ENCODE measurements around the gene WDR7.

Gene WDR7

GRCh38 chr18:56959120-56959519, 308.0 kb downstream of the WDR7 start:
- H3K27me3 ChIP-seq (ENCODE audit: control insufficient read depth, insufficient read depth, low read length), result no peaks in the 10 kb centered on the region
- H3K4me3 ChIP-seq (ENCODE audit: low read depth, low read length), result no peak overlapping the region
- no peaks in the 10 kb centered on the region for H3K36me3 ChIP-seq (ENCODE audit: control insufficient read depth, insufficient read depth, low read length)
- no peak overlapping the region for H3K9ac ChIP-seq (ENCODE audit: low read length)
- 0 out of 2 replicates have a peak, but pooled peaks cover 11% of the 10 kb centered on the region for H3K4me1 ChIP-seq (ENCODE audit: control insufficient read depth, insufficient read depth, low read length)
- H3K27ac ChIP-seq (ENCODE audit: low read depth, low read length), result no peak overlapping the region
- no peaks in the 10 kb centered on the region for H3K9me3 ChIP-seq (ENCODE audit: control insufficient read depth, insufficient read depth, low read depth, low read length)

- Histone ChIP-seq H3K27me3 (ENCODE audit: control insufficient read depth, insufficient read depth, low read length) (no peaks in the 10 kb centered on the region), H3K27ac (ENCODE audit: low read depth, low read length) (no peak overlapping the region), H3K4me3 (ENCODE audit: low read depth, low read length) (no peak overlapping the region), H3K36me3 (ENCODE audit: control insufficient read depth, insufficient read depth, low read length) (no peaks in the 10 kb centered on the region), H3K9ac (ENCODE audit: low read length) (no peak overlapping the region), H3K9me3 (ENCODE audit: control insufficient read depth, insufficient read depth, low read depth, low read length) (no peaks in the 10 kb centered on the region), H3K4me1 (ENCODE audit: control insufficient read depth, insufficient read depth, low read length) (peaks cover 19% of the 10 kb centered on the region)
These were observed 311.2 kb downstream of the WDR7 start for GRCh38 chr18:56962322-56962721.

- no peaks in the 10 kb centered on the region for H3K9me3 ChIP-seq (ENCODE audit: control insufficient read depth, insufficient read depth, low read depth, low read length)
- no peak overlapping the region for H3K9ac ChIP-seq (ENCODE audit: low read length)
- no peak overlapping the region for H3K4me3 ChIP-seq (ENCODE audit: low read depth, low read length)
- no peak overlapping the region for H3K27ac ChIP-seq (ENCODE audit: low read depth, low read length)
- H3K27me3 ChIP-seq (ENCODE audit: control insufficient read depth, insufficient read depth, low read length), result no peaks in the 10 kb centered on the region
- peaks cover 10% of the 10 kb centered on the region for H3K4me1 ChIP-seq (ENCODE audit: control insufficient read depth, insufficient read depth, low read length)
- H3K36me3 ChIP-seq (ENCODE audit: control insufficient read depth, insufficient read depth, low read length), result no peaks in the 10 kb centered on the region
These were observed 315.9 kb downstream of the WDR7 start for GRCh38 chr18:56967035-56967434.

GRCh38 chr18:56973487-56973886, 322.3 kb downstream of the WDR7 start:
- Histone ChIP-seq H3K9ac (ENCODE audit: low read length) (no peak overlapping the region), H3K9me3 (ENCODE audit: control insufficient read depth, insufficient read depth, low read depth, low read length) (no peaks in the 10 kb centered on the region), H3K4me1 (ENCODE audit: control insufficient read depth, insufficient read depth, low read length) (peaks cover 5% of the 10 kb centered on the region; the same call in 1 of the 2 replicates), H3K27ac (ENCODE audit: low read depth, low read length) (no peak overlapping the region), H3K27me3 (ENCODE audit: control insufficient read depth, insufficient read depth, low read length) (no peaks in the 10 kb centered on the region), H3K36me3 (ENCODE audit: control insufficient read depth, insufficient read depth, low read length) (no peaks in the 10 kb centered on the region), H3K4me3 (ENCODE audit: low read depth, low read length) (no peak overlapping the region)

GRCh38 chr18:56974141-56974540, 323.0 kb downstream of the WDR7 start:
- no peaks in the 10 kb centered on the region for H3K27me3 ChIP-seq (ENCODE audit: control insufficient read depth, insufficient read depth, low read length)
- no peak overlapping the region for H3K9ac ChIP-seq (ENCODE audit: low read length)

GRCh38 chr18:56975276-56975675, 324.1 kb downstream of the WDR7 start:
- Histone ChIP-seq H3K36me3 (ENCODE audit: control insufficient read depth, insufficient read depth, low read length) (no peaks in the 10 kb centered on the region), H3K27ac (ENCODE audit: low read depth, low read length) (no peak overlapping the region), H3K4me1 (ENCODE audit: control insufficient read depth, insufficient read depth, low read length) (peaks cover 5% of the 10 kb centered on the region; the same call in 1 of the 2 replicates), H3K4me3 (ENCODE audit: low read depth, low read length) (no peak overlapping the region), H3K9me3 (ENCODE audit: control insufficient read depth, insufficient read depth, low read depth, low read length) (no peaks in the 10 kb centered on the region), H3K9ac (ENCODE audit: low read length) (no peak overlapping the region), H3K27me3 (ENCODE audit: control insufficient read depth, insufficient read depth, low read length) (no peaks in the 10 kb centered on the region)

More at GRCh38 chr18:56974141-56974540, 323.0 kb downstream of the WDR7 start:
- Histone ChIP-seq H3K27ac (ENCODE audit: low read depth, low read length) (no peak overlapping the region), H3K36me3 (ENCODE audit: control insufficient read depth, insufficient read depth, low read length) (no peaks in the 10 kb centered on the region), H3K9me3 (ENCODE audit: control insufficient read depth, insufficient read depth, low read depth, low read length) (no peaks in the 10 kb centered on the region), H3K4me3 (ENCODE audit: low read depth, low read length) (no peak overlapping the region), H3K4me1 (ENCODE audit: control insufficient read depth, insufficient read depth, low read length) (peaks cover 5% of the 10 kb centered on the region; the same call in 1 of the 2 replicates)

- no peaks in the 10 kb centered on the region for H3K36me3 ChIP-seq (ENCODE audit: control insufficient read depth, insufficient read depth, low read length)
- no peaks in the 10 kb centered on the region for H3K9me3 ChIP-seq (ENCODE audit: control insufficient read depth, insufficient read depth, low read depth, low read length)
- H3K4me1 ChIP-seq (ENCODE audit: control insufficient read depth, insufficient read depth, low read length), result peaks cover 5% of the 10 kb centered on the region; the same call in 1 of the 2 replicates
- H3K9ac ChIP-seq (ENCODE audit: low read length), result no peak overlapping the region
- H3K27me3 ChIP-seq (ENCODE audit: control insufficient read depth, insufficient read depth, low read length), result no peaks in the 10 kb centered on the region
- H3K4me3 ChIP-seq (ENCODE audit: low read depth, low read length), result no peak overlapping the region
- H3K27ac ChIP-seq (ENCODE audit: low read depth, low read length), result no peak overlapping the region
These were observed 326.1 kb downstream of the WDR7 start for GRCh38 chr18:56977309-56977708.

GRCh38 chr18:56977771-56978170, 326.6 kb downstream of the WDR7 start:
- Histone ChIP-seq H3K4me1 (ENCODE audit: control insufficient read depth, insufficient read depth, low read length) (peaks cover 5% of the 10 kb centered on the region; the same call in 1 of the 2 replicates), H3K36me3 (ENCODE audit: control insufficient read depth, insufficient read depth, low read length) (no peaks in the 10 kb centered on the region), H3K4me3 (ENCODE audit: low read depth, low read length) (no peak overlapping the region), H3K27ac (ENCODE audit: low read depth, low read length) (no peak overlapping the region), H3K9ac (ENCODE audit: low read length) (no peak overlapping the region), H3K27me3 (ENCODE audit: control insufficient read depth, insufficient read depth, low read length) (no peaks in the 10 kb centered on the region), H3K9me3 (ENCODE audit: control insufficient read depth, insufficient read depth, low read depth, low read length) (no peaks in the 10 kb centered on the region)

GRCh38 chr18:56980151-56980550, 329.0 kb downstream of the WDR7 start:
- H3K4me3 ChIP-seq (ENCODE audit: low read depth, low read length), result no peak overlapping the region
- H3K9me3 ChIP-seq (ENCODE audit: control insufficient read depth, insufficient read depth, low read depth, low read length), result no peaks in the 10 kb centered on the region
- no peak overlapping the region for H3K27ac ChIP-seq (ENCODE audit: low read depth, low read length)
- no peaks in the 10 kb centered on the region for H3K36me3 ChIP-seq (ENCODE audit: control insufficient read depth, insufficient read depth, low read length)
- H3K27me3 ChIP-seq (ENCODE audit: control insufficient read depth, insufficient read depth, low read length), result no peaks in the 10 kb centered on the region
- H3K4me1 ChIP-seq (ENCODE audit: control insufficient read depth, insufficient read depth, low read length), result peaks cover 5% of the 10 kb centered on the region; the same call in 1 of the 2 replicates
- no peak overlapping the region for H3K9ac ChIP-seq (ENCODE audit: low read length)

GRCh38 chr18:56982766-56983165, 331.6 kb downstream of the WDR7 start:
- H3K9me3 ChIP-seq (ENCODE audit: control insufficient read depth, insufficient read depth, low read depth, low read length), result no peaks in the 10 kb centered on the region
- no peak overlapping the region for H3K27ac ChIP-seq (ENCODE audit: low read depth, low read length)
- H3K4me3 ChIP-seq (ENCODE audit: low read depth, low read length), result no peak overlapping the region
- H3K36me3 ChIP-seq (ENCODE audit: control insufficient read depth, insufficient read depth, low read length), result no peaks in the 10 kb centered on the region
- no peaks in the 10 kb centered on the region for H3K27me3 ChIP-seq (ENCODE audit: control insufficient read depth, insufficient read depth, low read length)
- peaks cover 17% of the 10 kb centered on the region for H3K4me1 ChIP-seq (ENCODE audit: control insufficient read depth, insufficient read depth, low read length)
- no peak overlapping the region for H3K9ac ChIP-seq (ENCODE audit: low read length)

- no peaks in the 10 kb centered on the region for H3K27me3 ChIP-seq (ENCODE audit: control insufficient read depth, insufficient read depth, low read length)
- H3K4me1 ChIP-seq (ENCODE audit: control insufficient read depth, insufficient read depth, low read length), result peaks cover 18% of the 10 kb centered on the region
- H3K36me3 ChIP-seq (ENCODE audit: control insufficient read depth, insufficient read depth, low read length), result no peaks in the 10 kb centered on the region
- no peak overlapping the region for H3K4me3 ChIP-seq (ENCODE audit: low read depth, low read length)
- H3K9me3 ChIP-seq (ENCODE audit: control insufficient read depth, insufficient read depth, low read depth, low read length), result no peaks in the 10 kb centered on the region
- no peak overlapping the region for H3K9ac ChIP-seq (ENCODE audit: low read length)
- H3K27ac ChIP-seq (ENCODE audit: low read depth, low read length), result no peak overlapping the region
These were observed 332.3 kb downstream of the WDR7 start for GRCh38 chr18:56983275-56983992.

All from HUES6 (cell line).